Erythroblast (primary cell): ENCODE results near the gene HESX1.

Source experiments
- DNase-seq, 2 experiments: peaks; one replicate each; lab custom pipeline; 2025; lab: John Stamatoyannopoulos, UW
- GATA1 ChIP-seq: IDR thresholded peaks from 2 replicates; pipeline ENCODE4 v1.6.1; 2011; ENCODE audit warnings: low read depth, mild to moderate bottlenecking, control low read depth, low read length, moderate library complexity
- POLR2A ChIP-seq: IDR thresholded peaks from 2 replicates; pipeline ENCODE4 v1.6.1; 2011; ENCODE audit warnings: mild to moderate bottlenecking, low read length

The HESX1 gene

GRCh38 chr3:57199895-57200297, at the start of gene HESX1:
Gene HESX1 (minus strand): TSS chr3:57199978. CDS start chr3:57199918, 60 bp downstream.
- DNase-seq: peak; percentile 2 to 29
- no peak for TF ChIP-seq POLR2A
- no peak for TF ChIP-seq GATA1

GRCh38 chr3:57244946-57245345, 45.2 kb upstream of the HESX1 start:
- no peak for DNase-seq
- no peak for TF ChIP-seq POLR2A
- no peak for TF ChIP-seq GATA1

GRCh38 chr3:57234613-57235575, 35.1 kb upstream of the HESX1 start:
- TF ChIP-seq GATA1 (no peak), POLR2A (no peak)
- DNase-seq: no peak

- DNase-seq: no peak
- no peak for TF ChIP-seq POLR2A
- TF ChIP-seq GATA1: no peak
These were observed 34.0 kb upstream of the HESX1 start for GRCh38 chr3:57233799-57234198.

- TF ChIP-seq GATA1 (no peak), POLR2A (no peak)
- no peak for DNase-seq
These were observed 30.2 kb upstream of the HESX1 start for GRCh38 chr3:57230006-57230405.

- peak; percentile 51 to 56 for DNase-seq
- TF ChIP-seq GATA1: no peak
- no peak for TF ChIP-seq POLR2A
These were observed 28.4 kb upstream of the HESX1 start for GRCh38 chr3:57227930-57228751.

- peak; percentile 86 to 92 for DNase-seq
- no peak for TF ChIP-seq GATA1
- no peak for TF ChIP-seq POLR2A
These were observed 27.6 kb upstream of the HESX1 start, which contains the start of gene APPL1 for GRCh38 chr3:57227204-57227929. Gene APPL1 (plus strand): TSS chr3:57227729. CDS start chr3:57227884, 155 bp downstream.

GRCh38 chr3:57226176-57226575, 26.4 kb upstream of the HESX1 start:
- no peak for DNase-seq
- no peak for TF ChIP-seq GATA1
- TF ChIP-seq POLR2A: no peak

- DNase-seq: no peak
- TF ChIP-seq GATA1 (no peak), POLR2A (no peak)
These were observed 25.1 kb upstream of the HESX1 start for GRCh38 chr3:57224856-57225255.

GRCh38 chr3:57221883-57222282, 22.1 kb upstream of the HESX1 start:
- TF ChIP-seq POLR2A (no peak), GATA1 (no peak)
- no peak for DNase-seq

- DNase-seq: no peak
- TF ChIP-seq GATA1: no peak
- no peak for TF ChIP-seq POLR2A
These were observed 6.6 kb upstream of the HESX1 start for GRCh38 chr3:57206423-57206822.

GRCh38 chr3:57194641-57195040, 5.1 kb downstream of the HESX1 start:
- TF ChIP-seq GATA1 (no peak), POLR2A (no peak)

GRCh38 chr3:57192028-57192427, 7.8 kb downstream of the HESX1 start:
- TF ChIP-seq POLR2A: no peak
- TF ChIP-seq GATA1: no peak
- no peak for DNase-seq

More at GRCh38 chr3:57194641-57195040, 5.1 kb downstream of the HESX1 start:
- DNase-seq: no peak

GRCh38 chr3:57184526-57184925, 15.3 kb downstream of the HESX1 start:
- TF ChIP-seq GATA1 (no peak), POLR2A (no peak)

More at GRCh38 chr3:57184526-57184925, 15.3 kb downstream of the HESX1 start:
- no peak for DNase-seq
